Uterus (tissue), 2 donors: ENCODE results near the gene STMND1.

Source experiments
- POLR2A ChIP-seq, 2 donors: fragments of 450-650 bp; IDR thresholded peaks; one replicate each; pipeline ENCODE4 v1.6.1; 2016; ENCODE audit warnings: antibody characterized with exemption in 2 of 2, mild to moderate bottlenecking in 1 of 2, moderate library complexity in 1 of 2
- TF ChIP-seq, protein P1 (sequence below), 4 experiments: fragments of 200-600 bp in 2 of 4; fragments of 450-650 bp in 2 of 4; sonication (generic) in 2 of 4; IDR thresholded peaks; one replicate each; pipeline ENCODE4 v1.5.1; 2016 to 2019; ENCODE audit warnings: antibody characterized with exemption in 4 of 4, mild to moderate bottlenecking in 2 of 4, moderate library complexity in 1 of 4

DNA sequence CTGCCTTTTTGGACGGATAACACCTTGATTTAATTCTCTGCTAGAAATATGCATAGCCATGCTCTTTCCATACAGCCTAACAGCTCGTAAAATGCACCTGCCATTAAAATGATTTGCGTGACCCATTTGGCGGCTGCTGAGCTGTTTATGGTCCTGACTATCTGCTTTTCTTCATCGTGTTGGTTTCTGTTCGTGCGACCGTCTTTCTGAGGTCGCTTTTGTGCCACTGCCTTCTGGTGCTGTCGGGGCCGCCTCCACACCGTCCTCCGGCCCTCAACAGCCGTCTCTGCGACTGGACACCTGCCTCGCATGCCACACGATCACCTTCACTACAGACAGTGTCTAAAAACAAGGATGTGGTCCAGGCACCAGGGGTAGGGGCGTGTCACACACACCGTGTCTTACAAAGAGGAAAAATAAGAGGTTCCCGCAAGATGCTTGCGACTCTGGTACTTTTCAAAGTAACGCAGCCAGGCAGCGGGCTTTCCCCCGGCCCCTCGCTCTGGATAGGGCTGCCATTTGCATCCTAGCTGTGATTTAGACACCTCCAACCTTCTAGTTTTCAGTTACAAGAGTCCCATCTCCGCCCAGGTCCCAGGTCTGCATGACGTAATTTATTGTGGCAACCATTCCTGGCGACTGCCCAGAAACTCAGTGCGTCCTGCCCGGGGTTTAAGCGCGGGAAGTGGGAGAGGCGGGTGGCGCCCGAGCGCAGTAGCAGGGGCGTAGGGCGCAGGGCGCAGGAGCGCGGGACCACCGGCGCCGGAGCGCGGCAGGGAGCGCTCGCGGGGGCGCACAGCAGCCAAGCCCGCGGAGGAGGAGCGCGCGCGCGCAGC, at the start of gene STMND1:
- TF ChIP-seq, protein P1, sequence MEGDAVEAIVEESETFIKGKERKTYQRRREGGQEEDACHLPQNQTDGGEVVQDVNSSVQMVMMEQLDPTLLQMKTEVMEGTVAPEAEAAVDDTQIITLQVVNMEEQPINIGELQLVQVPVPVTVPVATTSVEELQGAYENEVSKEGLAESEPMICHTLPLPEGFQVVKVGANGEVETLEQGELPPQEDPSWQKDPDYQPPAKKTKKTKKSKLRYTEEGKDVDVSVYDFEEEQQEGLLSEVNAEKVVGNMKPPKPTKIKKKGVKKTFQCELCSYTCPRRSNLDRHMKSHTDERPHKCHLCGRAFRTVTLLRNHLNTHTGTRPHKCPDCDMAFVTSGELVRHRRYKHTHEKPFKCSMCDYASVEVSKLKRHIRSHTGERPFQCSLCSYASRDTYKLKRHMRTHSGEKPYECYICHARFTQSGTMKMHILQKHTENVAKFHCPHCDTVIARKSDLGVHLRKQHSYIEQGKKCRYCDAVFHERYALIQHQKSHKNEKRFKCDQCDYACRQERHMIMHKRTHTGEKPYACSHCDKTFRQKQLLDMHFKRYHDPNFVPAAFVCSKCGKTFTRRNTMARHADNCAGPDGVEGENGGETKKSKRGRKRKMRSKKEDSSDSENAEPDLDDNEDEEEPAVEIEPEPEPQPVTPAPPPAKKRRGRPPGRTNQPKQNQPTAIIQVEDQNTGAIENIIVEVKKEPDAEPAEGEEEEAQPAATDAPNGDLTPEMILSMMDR (IDR thresholded peaks at IDR 0.05): no peak
- no peak for TF ChIP-seq POLR2A (IDR thresholded peaks at IDR 0.05)
